GM12892 (cell line): Measurements from ENCODE around the gene APLNR.

ENCODE experiments used
- DNase-seq: peaks from one replicate; pipeline ENCODE4 v3.0.0; 2011; ENCODE audit not compliant: insufficient read length
- FAIRE-seq: peaks from 2 replicates; lab custom pipeline; 2011; peaks lifted over from hg19 to GRCh38; lab: Jason Lieb, UNC
- POLR2A ChIP-seq: IDR thresholded peaks from 2 replicates; pipeline ENCODE4 v1.6.1; 2011; ENCODE audit warnings: low read depth, low read length, control low read depth
- POLR2AphosphoS5 ChIP-seq: IDR thresholded peaks from 2 replicates; pipeline ENCODE4 v1.6.1; 2011; ENCODE audit warnings: low read depth, low read length, control low read depth
- TAF1 ChIP-seq: IDR thresholded peaks from 2 replicates; pipeline ENCODE4 v1.6.1; 2011; ENCODE audit warnings: low read depth, mild to moderate bottlenecking, control low read depth, low read length, borderline replicate concordance

Gene APLNR

GRCh38 chr11:57203882-57204480, 33.1 kb downstream of the APLNR start:
- no peak for TF ChIP-seq POLR2A
- no peak for TF ChIP-seq POLR2AphosphoS5
- TF ChIP-seq TAF1 = no peak
- FAIRE-seq (no peak), DNase-seq (no peak)

- FAIRE-seq = no peak
- DNase-seq = no peak
- no peak for TF ChIP-seq TAF1
- TF ChIP-seq POLR2A = no peak
- TF ChIP-seq POLR2AphosphoS5 = no peak
Observed at GRCh38 chr11:57203359-57203758, 33.7 kb downstream of the APLNR start.

- no peak for FAIRE-seq
- TF ChIP-seq TAF1 = no peak
- no peak for TF ChIP-seq POLR2AphosphoS5
- TF ChIP-seq POLR2A = no peak
Observed at GRCh38 chr11:57202281-57202680, 34.8 kb downstream of the APLNR start.

GRCh38 chr11:57200917-57201316, 36.1 kb downstream of the APLNR start:
- DNase-seq = no peak
- FAIRE-seq = no peak
- TF ChIP-seq POLR2AphosphoS5 (no peak), TAF1 (no peak), POLR2A (no peak)

More at GRCh38 chr11:57202281-57202680, 34.8 kb downstream of the APLNR start:
- no peak for DNase-seq

- TF ChIP-seq POLR2A (no peak), TAF1 (no peak), POLR2AphosphoS5 (no peak)
- DNase-seq = no peak
- no peak for FAIRE-seq
Observed at GRCh38 chr11:57199330-57199729, 37.7 kb downstream of the APLNR start.

- FAIRE-seq (no peak), DNase-seq (no peak)
- no peak for TF ChIP-seq POLR2A
- TF ChIP-seq POLR2AphosphoS5 = no peak
- TF ChIP-seq TAF1 = no peak
Observed at GRCh38 chr11:57197762-57198161, 39.3 kb downstream of the APLNR start.

- TF ChIP-seq POLR2A = no peak
- no peak for TF ChIP-seq TAF1
- TF ChIP-seq POLR2AphosphoS5 = no peak
- no peak for FAIRE-seq
Observed at GRCh38 chr11:57196596-57196995, 40.5 kb downstream of the APLNR start.

GRCh38 chr11:57192316-57192715, 44.7 kb downstream of the APLNR start:
- no peak for TF ChIP-seq TAF1
- FAIRE-seq (no peak), DNase-seq (no peak)

More at GRCh38 chr11:57196596-57196995, 40.5 kb downstream of the APLNR start:
- DNase-seq = no peak

- DNase-seq = no peak
- TF ChIP-seq TAF1 (no peak), POLR2AphosphoS5 (no peak), POLR2A (no peak)
- no peak for FAIRE-seq
Observed at GRCh38 chr11:57191311-57192219, 45.5 kb downstream of the APLNR start.

- FAIRE-seq = no peak
- no peak for DNase-seq
- no peak for TF ChIP-seq POLR2AphosphoS5
- TF ChIP-seq TAF1 = no peak
- TF ChIP-seq POLR2A = no peak
Observed at GRCh38 chr11:57190548-57190947, 46.5 kb downstream of the APLNR start.
